HG03571 (cell line): ENCODE data around the gene DOC2A.
"Not testable (repeated sequence)": the region's sequence is repeated elsewhere in the genome, so short reads cannot be mapped to it uniquely, and the experiment has no call there.

ENCODE experiments used
- ATAC-seq: cut with Tn5 transposase; IDR thresholded peaks from one replicate; pipeline ENCODE4 v1.9.1; 2021; ENCODE audit not compliant: unreplicated experiment

DOC2A gene

DNA sequence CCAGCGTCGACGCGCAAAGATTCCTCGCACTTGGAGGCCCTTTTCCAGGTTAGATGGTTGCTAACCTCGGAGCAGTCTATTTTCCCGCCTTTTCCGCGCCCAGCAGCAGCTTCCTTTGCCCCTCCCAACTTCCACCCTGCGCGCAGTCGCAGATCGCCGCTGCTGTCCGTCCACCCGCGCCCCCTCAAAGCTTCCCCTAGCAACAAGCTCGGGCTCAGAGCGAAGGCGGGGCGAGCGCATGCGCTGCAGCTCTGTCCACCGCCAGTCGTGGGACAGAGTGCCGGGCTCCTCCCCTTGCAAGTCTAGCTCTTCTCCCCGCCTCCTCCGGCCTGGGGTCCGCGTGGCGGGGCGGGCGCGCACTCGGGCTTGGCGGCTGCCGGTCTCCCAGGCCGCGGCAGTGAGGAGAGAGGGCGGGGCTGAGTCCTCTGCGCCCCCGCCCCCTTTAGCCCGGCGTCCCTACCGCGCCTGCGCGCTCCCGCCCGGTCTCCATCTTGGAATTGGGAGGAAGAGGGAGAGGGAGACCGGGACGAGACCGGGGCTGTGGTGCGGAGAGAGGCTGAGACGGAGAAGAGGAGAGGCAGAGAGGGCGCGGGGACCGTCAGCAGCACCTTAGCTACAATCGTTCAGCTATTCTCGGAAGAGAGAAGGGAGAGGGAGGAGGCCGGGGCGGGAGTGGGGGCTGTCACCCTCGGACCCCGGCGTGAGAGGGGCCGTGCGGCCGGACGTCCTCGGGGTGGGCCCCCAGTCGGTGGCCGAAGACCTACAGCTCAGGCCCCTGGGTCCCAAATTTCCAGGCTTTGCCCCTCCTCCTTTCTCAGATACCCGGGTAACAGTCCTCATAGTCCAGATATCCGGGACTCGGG, 37.2 kb downstream of the DOC2A start, which contains the start of gene TAOK2:
TAOK2 (plus strand) TSS at position 485 of the 863 bp plus-strand sequence. CDS start 3,905 bp downstream, outside the sequence.
- ATAC-seq, result peak; percentile 72

GRCh38 chr16:29972992-29973383, 37.8 kb downstream of the DOC2A start:
- no peak for ATAC-seq

DNA sequence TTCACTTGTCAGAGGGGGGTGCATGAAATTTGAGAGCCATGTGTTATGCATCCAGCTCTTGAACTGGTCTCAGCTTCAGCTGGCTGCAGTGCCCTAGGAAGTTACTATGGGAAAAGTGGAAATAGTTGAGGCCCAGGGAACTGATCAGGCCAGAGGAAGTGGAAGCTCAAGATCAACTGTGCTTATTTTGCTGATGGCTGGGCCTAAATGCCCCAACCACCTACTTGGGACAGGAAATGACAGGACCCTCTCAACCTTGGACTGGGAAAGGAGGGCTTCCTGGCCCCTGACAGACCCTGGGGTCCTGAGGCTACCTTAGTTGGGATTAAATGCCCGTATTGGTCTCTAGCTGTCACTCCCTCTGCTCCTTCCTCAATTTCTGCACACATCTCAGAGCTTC, 38.3 kb downstream of the DOC2A start:
- ATAC-seq, result no peak

GRCh38 chr16:29971304-29971703, 39.5 kb downstream of the DOC2A start:
- ATAC-seq, result no peak

GRCh38 chr16:29968205-29968604, 42.6 kb downstream of the DOC2A start:
- ATAC-seq, result no peak

- ATAC-seq, result no peak
Measured at GRCh38 chr16:29963021-29963743, 47.6 kb downstream of the DOC2A start.

GRCh38 chr16:29962344-29962994, 48.4 kb downstream of the DOC2A start:
- peak; percentile 8 for ATAC-seq

DNA sequence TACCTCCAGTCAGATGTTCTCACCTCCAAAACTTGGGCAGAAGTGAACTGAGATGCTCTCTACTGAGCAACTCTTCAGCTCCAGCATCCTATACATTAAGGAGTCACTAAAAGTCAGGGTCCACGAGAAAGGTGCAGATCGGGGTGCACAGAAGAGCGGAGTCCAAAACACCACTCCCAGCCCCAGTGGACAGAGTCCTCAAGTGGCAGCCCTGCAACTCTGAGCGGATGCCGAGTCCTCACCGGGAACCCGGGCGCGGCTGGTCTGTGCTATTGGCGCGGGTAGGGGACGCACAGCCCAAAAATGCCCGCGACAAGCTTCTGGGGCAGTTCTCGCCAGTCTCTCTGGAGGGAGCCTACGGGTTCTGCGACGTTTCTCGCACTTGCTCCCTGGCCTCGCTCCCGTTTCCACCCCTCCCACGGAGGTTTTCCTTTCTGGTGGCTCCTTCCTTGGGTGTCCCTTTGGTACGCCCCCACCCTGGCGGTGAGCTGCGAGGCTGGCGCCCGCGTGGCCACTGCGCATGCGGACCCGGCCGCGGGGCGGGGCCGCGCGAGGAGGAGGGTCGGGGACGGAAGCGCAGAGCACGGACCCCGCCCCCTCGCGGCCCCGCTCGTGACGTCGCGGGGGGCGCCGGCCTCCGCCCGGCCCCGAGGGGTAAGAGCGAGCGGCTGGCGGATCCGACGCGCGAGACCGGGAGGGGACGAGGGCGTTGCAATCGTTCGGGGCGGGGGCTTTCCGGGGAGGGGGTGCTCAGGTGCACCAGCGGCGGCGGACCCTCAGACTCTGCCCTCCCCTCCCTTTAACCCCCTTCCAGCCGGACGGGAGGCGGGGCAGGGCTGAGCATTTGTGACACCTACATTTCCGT, 49.1 kb downstream of the DOC2A start, which contains the start of gene TMEM219:
TMEM219 (plus strand) TSS at position 601 of the 865 bp plus-strand sequence. CDS start 1,065 bp downstream, outside the sequence.
- peak; percentile 83 for ATAC-seq

- no peak for ATAC-seq
Measured at GRCh38 chr16:29961127-29961478, 49.7 kb downstream of the DOC2A start.

GRCh38 chr16:29959821-29960220, 51.0 kb downstream of the DOC2A start:
- not testable (repeated sequence) for ATAC-seq

- no peak for ATAC-seq
Measured at GRCh38 chr16:29959293-29959692, 51.5 kb downstream of the DOC2A start.

GRCh38 chr16:29958756-29959155, 52.1 kb downstream of the DOC2A start:
- no peak for ATAC-seq
